Measurements from ENCODE around the gene PRLH. TPM values are rescaled to one million over a fixed set of nuclear protein-coding genes. Genes with fewer than 3 reads are reported as not detected.

The PRLH gene
- total RNA-seq, 1 experiment from 2014 or later, result not detected

DNA sequence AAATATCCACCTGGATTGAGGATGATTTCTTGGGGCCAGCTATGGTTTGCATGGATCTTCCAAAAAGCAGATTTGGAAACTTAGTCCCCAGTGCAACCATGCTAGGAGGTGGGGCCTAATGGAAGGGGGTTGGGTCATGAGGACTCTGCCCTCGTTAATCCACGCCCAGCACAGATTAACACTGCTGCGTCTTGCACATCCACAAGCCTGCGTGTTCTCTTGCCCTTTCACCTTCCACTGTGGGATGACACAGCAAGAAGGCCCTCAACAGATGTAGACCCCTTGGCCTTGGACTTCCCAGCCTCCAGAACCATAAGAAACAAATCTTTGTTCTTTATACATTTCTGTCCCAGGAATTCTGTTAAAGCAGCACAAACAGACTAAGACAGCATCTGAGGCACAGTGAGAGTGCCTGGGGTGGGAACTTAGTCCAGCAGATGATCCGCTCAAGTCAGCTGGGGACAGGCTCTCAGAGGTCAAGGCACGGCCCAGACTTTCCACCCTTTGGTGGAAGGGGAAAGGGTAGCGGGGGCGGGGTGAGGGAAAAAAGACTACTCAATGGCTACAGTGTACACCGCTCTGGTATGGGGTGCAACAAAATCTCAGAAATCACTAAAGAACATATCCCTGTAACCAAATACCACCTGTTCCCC is 21.8 kb downstream of the PRLH start:
- POLR2A ChIA-PET, result no interaction called here
- Mint-ChIP-seq H3K36me3 (peaks cover 28% of the 10 kb centered on the region), H3K27me3 (ENCODE audit: low read depth) (no peaks in the 10 kb centered on the region), H3K4me3 (peak overlapping the region; percentile 83), H3K9me3 (no peaks in the 10 kb centered on the region), H3K27ac (no peak overlapping the region), H3K4me1 (peaks cover 79% of the 10 kb centered on the region)
- ATAC-seq (peak; percentile 7; the same call in 1 of the 2 replicates), DNase-seq (ENCODE audit: low spot score) (no peak)
- CTCF ChIA-PET, result interaction anchor here (1.2 kb wide), 1 partner anchor 16 kb away, joined by 8 read pairs; no protein-coding TSS in a partner anchor
- no peak for TF ChIP-seq FOXP4 (CRISPR knock-in tag; IDR thresholded peaks at IDR 0.05)
- TF ChIP-seq OVOL2 (CRISPR knock-in tag; IDR thresholded peaks at IDR 0.05; ENCODE audit: borderline replicate concordance), result no peak
- no peak for TF ChIP-seq CREB1 (CRISPR knock-in tag; IDR thresholded peaks at IDR 0.05)
- TF ChIP-seq ZNF423 (CRISPR knock-in tag; IDR thresholded peaks at IDR 0.05), result no peak
- TF ChIP-seq ZNF121 (CRISPR knock-in tag; IDR thresholded peaks at IDR 0.05), result no peak
- no peak for TF ChIP-seq NR3C1 (CRISPR knock-in tag; conservative IDR thresholded peaks at IDR 0.05; ENCODE audit: low read depth)
- TF ChIP-seq NFYB (CRISPR knock-in tag; conservative IDR thresholded peaks at IDR 0.05; ENCODE audit: low read depth), result no peak
- no peak for TF ChIP-seq SP1 (CRISPR knock-in tag; conservative IDR thresholded peaks at IDR 0.05)
- no peak for TF ChIP-seq CDX4 (CRISPR knock-in tag; IDR thresholded peaks at IDR 0.05; ENCODE audit: borderline replicate concordance)
- no peak for TF ChIP-seq ERG (CRISPR knock-in tag; IDR thresholded peaks at IDR 0.05)
- TF ChIP-seq NFATC4 (CRISPR knock-in tag; IDR thresholded peaks at IDR 0.05), result no peak
- no peak for TF ChIP-seq ZNF219 (CRISPR knock-in tag; IDR thresholded peaks at IDR 0.05; ENCODE audit: borderline replicate concordance)
- TF ChIP-seq, protein P1, sequence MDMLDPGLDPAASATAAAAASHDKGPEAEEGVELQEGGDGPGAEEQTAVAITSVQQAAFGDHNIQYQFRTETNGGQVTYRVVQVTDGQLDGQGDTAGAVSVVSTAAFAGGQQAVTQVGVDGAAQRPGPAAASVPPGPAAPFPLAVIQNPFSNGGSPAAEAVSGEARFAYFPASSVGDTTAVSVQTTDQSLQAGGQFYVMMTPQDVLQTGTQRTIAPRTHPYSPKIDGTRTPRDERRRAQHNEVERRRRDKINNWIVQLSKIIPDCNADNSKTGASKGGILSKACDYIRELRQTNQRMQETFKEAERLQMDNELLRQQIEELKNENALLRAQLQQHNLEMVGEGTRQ (CRISPR knock-in tag; IDR thresholded peaks at IDR 0.05), result no peak
- TF ChIP-seq PRDM15 (CRISPR knock-in tag; IDR thresholded peaks at IDR 0.05), result no peak
- no peak for TF ChIP-seq ELF4 (CRISPR knock-in tag; IDR thresholded peaks at IDR 0.05; ENCODE audit: low read depth)
- no peak for TF ChIP-seq CBFB (CRISPR knock-in tag; IDR thresholded peaks at IDR 0.05; ENCODE audit: low read depth)
- TF ChIP-seq, protein P2, sequence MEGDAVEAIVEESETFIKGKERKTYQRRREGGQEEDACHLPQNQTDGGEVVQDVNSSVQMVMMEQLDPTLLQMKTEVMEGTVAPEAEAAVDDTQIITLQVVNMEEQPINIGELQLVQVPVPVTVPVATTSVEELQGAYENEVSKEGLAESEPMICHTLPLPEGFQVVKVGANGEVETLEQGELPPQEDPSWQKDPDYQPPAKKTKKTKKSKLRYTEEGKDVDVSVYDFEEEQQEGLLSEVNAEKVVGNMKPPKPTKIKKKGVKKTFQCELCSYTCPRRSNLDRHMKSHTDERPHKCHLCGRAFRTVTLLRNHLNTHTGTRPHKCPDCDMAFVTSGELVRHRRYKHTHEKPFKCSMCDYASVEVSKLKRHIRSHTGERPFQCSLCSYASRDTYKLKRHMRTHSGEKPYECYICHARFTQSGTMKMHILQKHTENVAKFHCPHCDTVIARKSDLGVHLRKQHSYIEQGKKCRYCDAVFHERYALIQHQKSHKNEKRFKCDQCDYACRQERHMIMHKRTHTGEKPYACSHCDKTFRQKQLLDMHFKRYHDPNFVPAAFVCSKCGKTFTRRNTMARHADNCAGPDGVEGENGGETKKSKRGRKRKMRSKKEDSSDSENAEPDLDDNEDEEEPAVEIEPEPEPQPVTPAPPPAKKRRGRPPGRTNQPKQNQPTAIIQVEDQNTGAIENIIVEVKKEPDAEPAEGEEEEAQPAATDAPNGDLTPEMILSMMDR (IDR thresholded peaks at IDR 0.05), result no peak
